CD4-positive, alpha-beta T cell treated with Interleukin-15 for 4 hours (primary cell): ENCODE measurements around the gene B4GALT1.
"Not testable (repeated sequence)": the region's sequence is repeated elsewhere in the genome, so short reads cannot be mapped to it uniquely, and the experiment has no call there.

Source experiments
- DNase-seq: peaks from one replicate; pipeline ENCODE4 v3.0.0-alpha.2; 2020; ENCODE audit warnings: low spot score

Gene B4GALT1

GRCh38 chr9:33101104-33101951 lies 65.8 kb downstream of the B4GALT1 start:
- DNase-seq, result no peak

DNA sequence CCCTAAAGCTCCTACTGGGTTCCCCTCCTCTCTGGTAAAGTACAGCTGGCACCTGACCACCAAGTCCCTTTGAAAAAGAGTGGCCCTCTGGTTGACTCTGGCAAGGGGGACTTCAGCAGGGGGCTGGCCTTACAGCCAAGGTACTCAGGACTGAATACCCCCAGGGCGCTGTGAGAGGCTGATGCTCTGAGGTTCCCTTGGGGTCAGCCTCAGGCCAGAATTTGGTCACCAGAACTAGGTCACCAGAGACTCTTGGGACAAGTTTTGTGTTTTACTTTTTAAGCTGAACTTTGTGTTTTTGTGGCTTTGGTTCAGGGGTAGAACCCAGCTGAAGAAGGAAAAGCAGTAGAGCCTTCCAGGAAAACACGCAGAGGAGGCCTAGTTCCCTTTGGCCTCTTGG lies 67.4 kb downstream of the B4GALT1 start:
- DNase-seq, result no peak

GRCh38 chr9:33097192-33097591 lies 69.9 kb downstream of the B4GALT1 start:
- DNase-seq, result no peak

- no peak for DNase-seq
Observed at GRCh38 chr9:33092634-33093033, 74.5 kb downstream of the B4GALT1 start.

- not testable (repeated sequence) for DNase-seq
Observed at GRCh38 chr9:33085672-33086071, 81.5 kb downstream of the B4GALT1 start.

DNA sequence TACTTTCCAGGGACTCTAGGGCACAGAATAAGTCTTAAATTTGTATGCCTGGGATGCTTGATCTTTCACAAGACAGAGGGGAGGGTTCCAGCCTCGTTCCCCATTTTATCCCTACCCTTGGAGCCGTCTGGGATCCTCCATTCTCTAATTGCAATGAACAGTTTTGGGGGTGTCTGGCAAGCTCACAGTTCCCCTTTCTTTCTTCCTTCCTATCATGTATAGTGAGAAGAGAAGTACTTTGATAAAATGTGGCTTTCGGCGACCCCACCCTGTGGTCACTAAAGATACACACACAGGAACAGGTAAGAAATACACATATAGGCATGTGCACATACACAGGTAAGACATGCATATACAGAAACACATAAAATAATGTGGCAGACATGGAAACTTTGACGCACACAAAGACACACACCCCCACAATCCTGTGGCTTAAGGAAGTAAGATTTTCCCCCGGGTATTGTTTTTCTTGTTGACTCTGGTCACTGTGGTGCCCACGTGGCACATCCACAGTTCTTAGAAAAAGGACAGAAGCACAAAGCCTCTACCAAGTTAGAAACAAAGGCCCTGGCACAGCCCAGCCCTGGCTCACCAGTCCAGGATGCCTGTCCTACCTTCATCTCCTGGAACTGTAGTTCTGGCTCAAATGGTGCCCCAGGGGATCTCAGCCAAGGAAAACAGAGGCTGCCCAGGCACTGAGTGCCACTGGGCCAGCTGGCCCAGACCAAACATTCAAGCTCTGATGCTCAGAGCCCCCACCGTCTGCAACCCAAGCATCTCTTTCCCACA lies 84.4 kb downstream of the B4GALT1 start:
- DNase-seq, result no peak

DNA sequence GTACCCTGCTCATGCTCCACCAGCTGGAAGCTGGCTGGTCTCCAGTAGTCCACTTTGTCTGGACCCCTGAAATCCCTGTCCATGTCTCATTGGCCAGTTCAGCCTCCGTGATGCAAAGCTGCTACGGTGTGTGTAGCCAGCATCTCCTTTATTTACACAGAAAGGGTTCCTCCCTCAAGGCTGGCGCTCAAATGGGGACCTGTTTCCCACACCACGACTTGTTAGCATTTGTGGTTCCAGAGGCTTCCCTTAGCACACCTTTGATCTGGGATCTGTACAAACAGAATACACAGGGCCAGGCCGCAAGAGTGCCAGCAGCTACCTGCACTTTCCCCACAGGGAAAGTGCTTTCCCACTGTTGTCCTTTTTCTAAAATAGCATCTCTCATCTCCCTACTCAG lies 85.0 kb downstream of the B4GALT1 start:
- DNase-seq, result no peak

DNA sequence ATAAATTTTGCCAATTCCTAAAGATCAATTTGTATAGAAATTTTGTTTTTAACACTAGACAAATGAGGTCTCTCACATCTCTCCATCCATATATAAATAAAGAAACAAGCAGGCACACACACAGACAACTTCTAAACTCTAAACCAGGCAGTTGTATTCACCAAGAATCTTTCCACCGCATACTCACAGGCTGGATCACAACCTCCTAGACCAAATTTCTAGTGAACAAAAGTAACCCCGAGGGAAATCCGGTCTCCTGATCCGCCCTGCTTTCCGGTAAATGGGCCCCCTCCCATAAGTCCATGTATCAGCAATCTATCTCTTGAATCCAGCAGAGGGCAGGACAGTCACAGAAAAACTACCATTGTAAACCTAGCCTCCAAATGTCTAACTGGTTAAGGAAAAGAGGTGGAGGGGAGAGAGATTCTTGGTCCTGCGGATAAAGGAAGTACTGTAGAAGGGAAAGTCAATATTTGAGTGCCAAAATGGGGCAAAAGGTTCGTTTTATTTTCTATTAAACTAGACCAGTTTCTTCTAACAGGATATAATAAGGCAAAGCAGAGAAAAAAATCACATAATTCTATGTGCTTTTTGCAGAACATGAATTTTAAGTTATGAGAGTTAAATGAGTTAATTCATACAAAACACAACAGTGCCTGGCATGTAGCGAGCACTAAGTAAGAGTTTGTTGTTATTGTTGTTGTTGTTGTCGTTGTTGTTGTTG lies 85.8 kb downstream of the B4GALT1 start:
- DNase-seq, result peak; percentile 81

- no peak for DNase-seq
Observed at GRCh38 chr9:33080534-33080933, 86.6 kb downstream of the B4GALT1 start.

DNA sequence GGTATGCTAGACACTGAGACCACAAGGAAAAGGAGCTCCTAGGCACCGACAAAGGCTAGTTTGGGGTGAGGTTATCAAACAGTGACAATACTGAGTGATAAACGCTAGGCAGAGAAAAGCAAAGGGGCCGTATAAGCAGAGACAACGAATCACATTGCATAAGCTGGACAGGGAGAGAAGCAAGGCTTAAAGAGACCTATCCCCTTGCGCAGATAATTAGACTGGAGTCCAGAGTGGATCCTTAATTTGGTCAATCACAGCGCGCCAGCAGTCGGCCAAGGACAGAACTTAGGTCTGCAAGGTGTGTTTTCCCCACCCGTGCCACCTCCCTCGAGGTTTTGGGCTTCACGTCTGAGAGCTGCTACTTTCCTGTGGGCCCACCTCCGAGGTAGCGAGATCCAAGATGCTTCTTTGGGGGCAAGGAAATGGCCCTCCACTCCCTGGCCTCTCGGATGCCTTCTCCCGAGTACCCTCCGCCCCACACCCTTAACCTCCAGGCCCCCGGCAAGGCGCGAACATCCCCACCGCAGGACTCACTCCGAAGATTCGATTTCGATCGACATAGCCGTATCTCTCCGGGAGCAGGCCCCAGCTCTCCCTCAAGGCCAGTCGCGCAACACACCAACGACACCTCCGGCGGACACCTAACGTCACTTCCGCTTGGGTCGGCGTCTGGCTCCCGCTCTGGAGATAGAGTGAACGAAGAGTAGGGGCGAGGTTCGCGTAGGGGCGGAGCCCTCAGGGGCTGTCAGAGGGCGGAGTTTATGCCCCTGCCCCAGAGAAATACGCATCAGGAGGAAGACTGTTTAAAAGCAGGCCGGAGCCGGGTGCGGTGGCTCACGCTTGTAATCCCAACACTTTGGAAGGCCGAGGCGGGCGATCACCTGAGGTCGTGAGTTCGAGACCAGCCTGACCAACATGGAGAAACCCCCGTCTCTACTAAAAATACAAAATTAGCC lies 90.8 kb downstream of the B4GALT1 start, which contains the start of gene SMU1:
Gene SMU1, minus strand, starts transcription at position 629 of the 959 bp plus-strand sequence. Its CDS starts 66 bp downstream, at position 563.
- peak; percentile 96 for DNase-seq

DNA sequence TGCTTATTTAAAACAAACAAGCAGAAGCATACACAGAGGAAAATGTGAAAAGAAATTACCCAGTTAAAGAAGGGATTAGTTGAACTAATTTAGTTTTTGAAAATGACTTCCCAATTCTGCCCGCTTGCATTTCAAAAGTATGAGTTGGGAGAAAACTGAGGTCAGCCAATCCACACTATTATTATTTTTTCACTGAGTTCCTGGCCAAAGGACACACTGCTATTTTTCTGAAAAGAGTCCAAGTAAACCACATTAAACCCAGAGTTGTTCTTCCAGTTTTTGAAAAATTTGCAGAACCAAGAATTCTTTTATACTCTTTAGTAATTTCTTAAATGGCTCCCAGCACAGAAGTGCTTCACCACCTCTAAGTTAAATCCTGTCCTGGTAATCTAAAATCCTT lies 98.1 kb downstream of the B4GALT1 start:
- no peak for DNase-seq

DNA sequence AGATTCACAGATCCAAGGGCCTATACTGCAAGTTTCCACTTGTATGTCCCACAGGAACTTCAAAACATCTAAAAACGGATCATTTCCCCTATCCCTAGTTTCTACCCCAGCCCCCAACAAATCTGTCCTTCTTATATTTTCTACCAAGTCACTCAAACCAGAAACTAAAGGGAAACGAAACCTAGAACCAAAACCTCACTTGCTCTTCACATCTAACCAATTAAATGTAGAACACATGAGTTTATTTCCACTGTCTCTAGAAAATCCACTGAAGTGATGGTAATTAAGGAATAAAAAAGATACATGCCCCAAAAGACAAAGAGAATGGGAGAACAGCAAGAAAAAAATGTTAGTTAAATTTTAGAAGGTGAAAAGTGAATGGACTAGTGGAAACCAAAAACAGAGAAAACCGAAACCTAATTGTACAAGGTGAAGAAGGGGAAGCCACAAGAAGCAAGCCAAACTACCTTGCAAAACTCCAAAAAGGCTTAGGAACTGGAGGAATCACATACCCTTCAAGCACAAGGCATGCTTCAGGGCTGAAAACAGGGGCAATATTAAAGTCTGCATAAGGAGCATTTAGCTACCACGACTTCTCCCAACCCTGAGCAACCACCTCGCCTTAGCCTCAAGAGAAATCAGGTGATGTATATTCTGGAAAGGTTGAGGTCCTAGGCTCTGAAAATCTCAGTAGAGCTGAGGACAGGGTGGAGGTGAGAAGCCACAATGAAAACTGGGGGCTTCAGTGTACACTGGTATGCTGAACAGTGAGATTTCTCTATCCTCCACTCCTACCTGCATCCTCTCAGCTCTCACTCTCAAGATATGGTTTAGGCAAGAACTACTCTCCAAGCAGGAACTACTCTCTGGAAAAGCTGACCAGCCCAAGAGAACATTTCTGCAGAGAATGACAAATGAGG lies 101.7 kb downstream of the B4GALT1 start:
- no peak for DNase-seq
